ENCODE data around the gene PTBP1.

GRCh38 chr19:858868-859843, 61.9 kb downstream of the PTBP1 start, which contains the start of gene CFD:
- no peak for TF ChIP-seq CTCF (IDR thresholded peaks at IDR 0.05)
- TF ChIP-seq EZH2 (IDR thresholded peaks at IDR 0.05) = no peak

Measured in neural progenitor cell (in vitro differentiated cells).